IMR-90 (cell line): ENCODE data around the gene EDDM13. TPM values are rescaled to one million over a fixed set of nuclear protein-coding genes. Genes with fewer than 3 reads are reported as not detected.

Source experiments
- ATAC-seq: fragments of 200-7000 bp; cut with Tn5 transposase; 2 replicates; pipeline ENCODE4 v1.9.1; 2020; ENCODE audit warnings: low read depth, mild to moderate bottlenecking, moderate library complexity
- BruUV-seq: library from RNA; stranded (reverse); fragments of 400-500 nt; replicated peaks from 2 replicates; lab custom pipeline; 2021; lab: Mats Ljungman, UMichigan
- CTCF ChIA-PET: fragments of 300-600 bp; formaldehyde crosslinking; extraction: SDS; loops from one replicate; lab custom pipeline; 2021; ENCODE audit warnings: antibody characterized with exemption; lab: Yijun Ruan, JAX
- POLR2A ChIA-PET: fragments of 300-600 bp; sonication (Branson Sonifier 250); formaldehyde crosslinking; loops from one replicate; lab custom pipeline; 2022; ENCODE audit warnings: antibody characterized with exemption; ENCODE audit not compliant: unreplicated experiment; lab: Charles Lee
- DNase-seq: peaks from one replicate; pipeline ENCODE4 v3.0.0; 2013
- H2AFZ ChIP-seq: replicated peaks from 2 replicates; pipeline ENCODE3; 2013; ENCODE audit warnings: low read length, mild to moderate bottlenecking; ENCODE audit not compliant: poor library complexity
- H2AK5ac ChIP-seq: 2 replicates; pipeline ENCODE4 v1.6.1; 2013; ENCODE audit warnings: low read depth, low read length, inconsistent platforms
- H2AK9ac ChIP-seq: replicated peaks from 2 replicates; pipeline ENCODE3; 2013; ENCODE audit warnings: mild to moderate bottlenecking, low read depth, low read length, moderate library complexity; ENCODE audit not compliant: poor library complexity
- H2BK120ac ChIP-seq: 2 replicates; pipeline ENCODE4 v1.6.1; 2013; ENCODE audit warnings: low read depth, low read length, inconsistent platforms
- H2BK15ac ChIP-seq: 3 replicates; pipeline ENCODE4 v1.6.1; 2013; ENCODE audit warnings: low read depth, low read length, inconsistent platforms
- H2BK20ac ChIP-seq: 2 replicates; pipeline ENCODE4 v1.6.1; 2013; ENCODE audit warnings: low read depth, mild to moderate bottlenecking, inconsistent platforms, low read length, moderate library complexity
- H2BK5ac ChIP-seq: 2 replicates; pipeline ENCODE4 v1.6.1; 2013; ENCODE audit warnings: mild to moderate bottlenecking, low read depth, low read length, inconsistent platforms; ENCODE audit not compliant: poor library complexity, severe bottlenecking
- H3K14ac ChIP-seq: replicated peaks from 2 replicates; pipeline ENCODE4 v1.6.1; 2013; ENCODE audit warnings: low read depth, low read length, inconsistent platforms
- H3K18ac ChIP-seq: 2 replicates; pipeline ENCODE4 v1.6.1; 2013; ENCODE audit warnings: low read depth, low read length, control low read depth
- H3K23ac ChIP-seq: 2 replicates; pipeline ENCODE4 v1.6.1; 2013; ENCODE audit warnings: low read depth, low read length, inconsistent platforms
- H3K27ac ChIP-seq: 2 replicates; pipeline ENCODE4 v1.5.1; 2013; ENCODE audit warnings: mild to moderate bottlenecking, control low read depth, low read length; ENCODE audit not compliant: insufficient read depth
- H3K27me3 ChIP-seq: 2 replicates; pipeline ENCODE4 v1.6.1; 2013; ENCODE audit warnings: low read length; ENCODE audit not compliant: control insufficient read depth, insufficient read depth
- H3K36me3 ChIP-seq: 2 replicates; pipeline ENCODE4 v1.6.1; 2013; ENCODE audit warnings: low read length, mixed read lengths; ENCODE audit not compliant: control insufficient read depth, insufficient read depth
- H3K4ac ChIP-seq: 2 replicates; pipeline ENCODE4 v1.6.1; 2013; ENCODE audit warnings: low read depth, low read length, inconsistent platforms
- H3K4me1 ChIP-seq: 2 replicates; pipeline ENCODE4 v1.6.1; 2013; ENCODE audit warnings: low read length, mixed read lengths; ENCODE audit not compliant: control insufficient read depth, insufficient read depth
- H3K4me2 ChIP-seq: 2 replicates; pipeline ENCODE4 v1.6.1; 2013; ENCODE audit warnings: low read depth, mild to moderate bottlenecking, control low read depth, low read length, moderate library complexity
- H3K4me3 ChIP-seq: 2 replicates; pipeline ENCODE4 v1.5.1; 2013; ENCODE audit warnings: low read depth, mild to moderate bottlenecking, control low read depth, low read length, moderate library complexity; ENCODE audit not compliant: insufficient read depth
- H3K56ac ChIP-seq: 2 replicates; pipeline ENCODE4 v1.6.1; 2013; ENCODE audit warnings: low read length, inconsistent platforms; ENCODE audit not compliant: insufficient read depth; ENCODE audit errors: extremely low read depth
- H3K79me1 ChIP-seq, 2 experiments: 2 replicates each; pipeline ENCODE4 v1.6.1; 2013; ENCODE audit warnings: low read length in 2 of 2, inconsistent platforms in 1 of 2, low read depth in 1 of 2
- H3K9ac ChIP-seq: 2 replicates; pipeline ENCODE4 v1.6.1; 2013; ENCODE audit warnings: low read depth, low read length, control low read depth
- H3K9me1 ChIP-seq: 2 replicates; pipeline ENCODE4 v1.6.1; 2013; ENCODE audit warnings: low read length, inconsistent platforms; ENCODE audit not compliant: insufficient read depth
- H3K9me3 ChIP-seq: 2 replicates; pipeline ENCODE4 v1.6.1; 2013; ENCODE audit warnings: low read length; ENCODE audit not compliant: control insufficient read depth, insufficient read depth
- H4K20me1 ChIP-seq: 2 replicates; pipeline ENCODE4 v1.6.1; 2013; ENCODE audit warnings: low read length, inconsistent platforms; ENCODE audit not compliant: insufficient read depth
- H4K5ac ChIP-seq: 2 replicates; pipeline ENCODE4 v1.6.1; 2013; ENCODE audit warnings: mild to moderate bottlenecking, low read depth, low read length, control low read depth
- H4K8ac ChIP-seq, 2 experiments: 2 replicates each; pipeline ENCODE4 v1.6.1; 2013; ENCODE audit warnings: low read depth in 2 of 2, low read length in 2 of 2, control low read depth in 1 of 2, inconsistent platforms in 1 of 2
- H4K91ac ChIP-seq: 2 replicates; pipeline ENCODE4 v1.6.1; 2013; ENCODE audit warnings: low read depth, low read length, inconsistent platforms; ENCODE audit not compliant: insufficient read depth
- ELK1 ChIP-seq: fragments of 150-350 bp; IDR thresholded peaks from 2 replicates; pipeline ENCODE4 v1.6.1; 2016; ENCODE audit warnings: low read depth, mild to moderate bottlenecking, low read length, moderate library complexity, borderline replicate concordance
- MAZ ChIP-seq: IDR thresholded peaks from 2 replicates; pipeline ENCODE4 v1.6.1; 2012; ENCODE audit warnings: low read depth, mild to moderate bottlenecking, low read length, improper control_type of control experiment, moderate library complexity, borderline replicate concordance
- NFE2L2 ChIP-seq: fragments of 150-350 bp; IDR thresholded peaks from 2 replicates; pipeline ENCODE4 v1.6.1; 2016; ENCODE audit warnings: low read depth, mild to moderate bottlenecking, low read length
- RFX5 ChIP-seq: IDR thresholded peaks from 2 replicates; pipeline ENCODE4 v1.8.0; 2012; ENCODE audit warnings: low read depth, mild to moderate bottlenecking, low read length, moderate library complexity
- WGBS, 2 experiments: methylation state at CpG; one replicate each; pipeline versions ENCODE4 v1.1.5 to v1.1.7; 2013; ENCODE audit warnings: missing lambda C conversion rate in 2 of 2; ENCODE audit not compliant: insufficient read length in 1 of 2; ENCODE audit errors: extremely low coverage in 2 of 2; 5-methylcytosine and 5-hydroxymethylcytosine counted together
- dilution Hi-C: fragments of 300-500 bp; cut with HindIII; formaldehyde crosslinking; loops from one replicate; pipeline ENCODE4 v1.14.3; 2018; ENCODE audit warnings: low sequenced_read_pairs; ENCODE audit not compliant: unreplicated experiment
- in situ Hi-C: fragments of 300-500 bp; cut with MboI; formaldehyde crosslinking; loops from 3 replicates; pipeline ENCODE4 v1.14.3; 2019; ENCODE audit warnings: low sequenced_read_pairs, inconsistent platforms, mixed read lengths
- intact Hi-C: fragments of 100-400 bp; cut with micrococcal nuclease; formaldehyde crosslinking; loops from 2 replicates; pipeline ENCODE4 v1.10.0; 2022
- polyA plus RNA-seq, 3 experiments: library from polyadenylated mRNA; depleted of rRNA; stranded (reverse); fragments of >200 nt; gene quantifications; 2 replicates each; pipeline ENCODE4 v1.2.3, GENCODE V29; 2012; ENCODE audit warnings: low replicate concordance in 1 of 3
- total RNA-seq: library from RNA; depleted of rRNA; stranded (reverse); fragments of >200 nt; gene quantifications from 2 replicates; pipeline ENCODE4 v1.2.3, GENCODE V29; 2012

Gene EDDM13
- total and polyA plus RNA-seq, 2 of the 4 experiments (the other 2 are of a cell fraction): not detected

GRCh38 chr19:56308792-56309191, 36.2 kb downstream of the EDDM13 start:
- intact Hi-C loops (no loop called here), in situ Hi-C loops (no loop called here), dilution Hi-C loops (no loop called here)
- no peak for ATAC-seq
- Histone ChIP-seq H2BK120ac (no peak overlapping the region), H3K14ac (no peak overlapping the region), H3K27me3 (no peaks in the 10 kb centered on the region), H2BK20ac (no peak overlapping the region), H4K91ac (no peak overlapping the region), H2BK5ac (no peak overlapping the region), H2AK9ac (no peak overlapping the region), H3K27ac (no peak overlapping the region), H4K8ac (no peak overlapping the region), H3K23ac (no peak overlapping the region), H3K36me3 (peaks cover 4% of the 10 kb centered on the region), H4K20me1 (no peaks in the 10 kb centered on the region), H4K5ac (no peak overlapping the region), H3K9me3 (no peaks in the 10 kb centered on the region), H3K4me1 (no peaks in the 10 kb centered on the region; the same call in 1 of the 2 replicates), H3K79me1 (peaks cover 0 to 6% of the 10 kb centered on the region in 2 experiments; a peak in 2 of 4 replicates), H3K4ac (no peak overlapping the region), H3K9me1 (0 out of 2 replicates have a peak, but pooled peaks cover 3% of the 10 kb centered on the region), H2AK5ac (no peak overlapping the region), H3K9ac (no peak overlapping the region), H2BK15ac (no peak overlapping the region), H3K56ac (no peak overlapping the region), H3K18ac (no peak overlapping the region), H3K4me3 (no peak overlapping the region), H2AFZ (no peak overlapping the region), H3K4me2 (no peak overlapping the region)
- DNase-seq: no peak
- CTCF ChIA-PET: no interaction called here
- no TSS peak for BruUV-seq
- WGBS, 2 experiments: 90% methylated on average over 5 of the region's 7 CpGs; no CpG with 5 or more reads in 1 of the 2 experiments
- POLR2A ChIA-PET: no interaction called here
- TF ChIP-seq RFX5 (no peak), NFE2L2 (no peak), ELK1 (no peak), MAZ (no peak)
